Measurements from ENCODE around the gene B4GALNT3.

The B4GALNT3 gene

DNA sequence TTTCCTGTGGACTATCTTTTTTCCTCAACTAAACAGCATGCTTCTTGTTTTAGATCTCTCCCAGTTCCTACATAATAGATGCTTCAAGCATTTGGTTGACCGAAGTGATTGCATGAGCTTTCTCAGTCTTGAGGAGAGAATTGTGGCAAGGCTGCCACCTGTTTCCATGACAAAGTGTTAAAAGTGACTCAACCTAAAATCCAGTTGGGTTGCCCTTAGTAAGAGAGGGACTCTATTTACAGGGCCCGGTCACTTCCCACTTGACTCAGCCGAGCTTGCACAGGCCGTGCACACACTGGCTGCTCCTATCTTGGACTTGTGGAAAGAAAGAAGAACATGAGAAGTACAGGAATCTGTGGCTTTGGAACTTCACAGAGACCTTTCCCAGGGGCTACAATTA, 2.1 kb upstream of the B4GALNT3 start:
- FAIRE-seq (no peak), DNase-seq (ENCODE audit: insufficient read length) (no peak)
- TF ChIP-seq POLR2A (IDR thresholded peaks at IDR 0.05; ENCODE audit: low read depth, low read length) = no peak
- no peak for TF ChIP-seq TAF1 (IDR thresholded peaks at IDR 0.05; ENCODE audit: borderline replicate concordance, low read depth, low read length)
- no peak for TF ChIP-seq POLR2AphosphoS5 (IDR thresholded peaks at IDR 0.05; ENCODE audit: low read depth, low read length)

DNA sequence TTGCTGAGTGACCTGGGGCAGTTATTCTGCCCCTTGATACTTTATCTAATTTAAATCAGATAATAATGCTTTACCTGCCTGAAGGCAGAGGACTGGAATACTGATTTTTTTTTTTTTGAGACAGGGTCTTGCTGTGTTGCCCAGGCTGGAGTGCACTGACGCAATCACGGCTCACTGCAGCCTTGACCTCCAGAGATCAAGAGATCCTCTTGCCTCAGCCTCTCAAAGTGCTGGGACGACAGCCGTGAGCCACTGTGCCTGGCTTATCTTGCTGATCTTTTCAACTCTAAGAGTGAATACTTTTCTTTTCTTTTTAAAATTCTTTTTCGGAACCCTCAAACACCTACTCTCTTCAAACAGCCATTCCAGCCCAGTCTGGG, 699 bp upstream of the B4GALNT3 start:
- DNase-seq (ENCODE audit: insufficient read length) (no peak), FAIRE-seq (no peak)

DNA sequence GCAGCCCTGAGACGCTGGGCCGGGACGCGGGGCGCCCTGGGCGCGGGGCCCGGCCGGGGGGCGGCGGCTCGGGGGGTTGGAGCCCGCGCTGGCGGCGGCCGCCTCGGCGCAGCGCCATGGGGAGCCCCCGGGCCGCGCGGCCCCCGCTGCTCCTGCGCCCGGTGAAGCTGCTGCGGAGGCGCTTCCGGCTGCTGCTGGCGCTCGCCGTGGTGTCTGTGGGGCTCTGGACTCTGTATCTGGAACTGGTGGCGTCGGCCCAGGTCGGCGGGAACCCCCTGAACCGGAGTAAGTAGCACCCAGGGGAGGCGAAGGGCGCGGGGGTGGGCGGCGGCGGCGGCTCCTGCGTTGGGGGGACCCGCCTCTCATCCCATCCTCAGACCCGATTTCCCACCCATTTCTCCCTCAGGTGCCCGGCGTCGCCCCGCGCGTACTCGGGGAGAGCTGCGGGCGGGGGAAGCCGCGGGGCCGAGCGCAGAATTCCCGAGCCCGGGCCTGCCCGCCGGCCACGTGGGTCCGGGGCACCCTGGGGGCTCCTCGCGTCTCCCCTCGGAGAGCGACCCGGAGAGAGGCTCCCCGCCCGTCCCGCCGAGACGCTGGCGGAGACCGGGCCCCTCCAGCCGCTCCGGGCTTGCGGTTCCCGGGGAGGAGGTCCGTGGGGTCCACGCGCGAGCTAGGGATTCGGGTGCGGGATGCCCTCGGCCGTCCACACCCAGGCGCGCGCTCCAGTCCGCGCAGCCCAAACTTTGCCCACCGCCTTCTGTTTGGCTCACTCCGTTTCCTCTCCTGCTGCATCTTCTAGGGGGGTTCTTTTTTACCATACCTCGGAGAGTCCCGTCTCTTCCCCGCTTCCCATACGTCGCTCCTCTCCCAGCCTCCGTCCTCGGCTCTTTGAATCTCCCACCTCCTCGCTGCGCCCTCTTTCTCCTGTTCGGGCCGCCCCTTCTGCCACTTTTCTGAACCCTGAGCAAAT, 807 bp downstream of the B4GALNT3 start:
- DNase-seq (ENCODE audit: insufficient read length) = peak; percentile 52
- no peak for FAIRE-seq
- TF ChIP-seq POLR2A (IDR thresholded peaks at IDR 0.05; ENCODE audit: low read depth, low read length) = no peak
- TF ChIP-seq POLR2AphosphoS5 (IDR thresholded peaks at IDR 0.05; ENCODE audit: low read depth, low read length) = no peak
- no peak for TF ChIP-seq TAF1 (IDR thresholded peaks at IDR 0.05; ENCODE audit: borderline replicate concordance, low read depth, low read length)

More for the DNA sequence above, 699 bp upstream of the B4GALNT3 start:
- TF ChIP-seq POLR2AphosphoS5 (IDR thresholded peaks at IDR 0.05; ENCODE audit: low read depth, low read length) (no peak), TAF1 (IDR thresholded peaks at IDR 0.05; ENCODE audit: borderline replicate concordance, low read depth, low read length) (no peak), POLR2A (IDR thresholded peaks at IDR 0.05; ENCODE audit: low read depth, low read length) (no peak)

DNA sequence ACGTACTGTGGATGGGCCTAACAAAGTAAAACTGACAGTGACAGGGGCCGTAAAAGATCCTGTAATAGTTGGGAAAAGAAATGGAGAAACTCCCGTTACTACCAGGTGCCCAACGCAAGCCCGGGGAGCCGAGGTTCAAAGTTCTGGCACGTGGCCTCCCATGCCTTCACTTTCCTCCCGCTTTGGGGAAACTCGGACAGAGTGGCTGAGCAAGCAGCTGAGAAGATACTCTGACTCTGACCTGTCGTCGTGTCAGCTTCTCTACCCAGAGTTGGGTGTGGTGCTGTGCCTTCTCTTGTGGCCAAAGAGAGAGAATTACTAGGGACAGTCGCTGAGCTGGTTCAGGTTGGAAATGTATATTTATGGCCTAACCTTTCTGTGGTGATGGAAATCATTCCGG, 1.7 kb downstream of the B4GALNT3 start:
- no peak for FAIRE-seq
- no peak for TF ChIP-seq TAF1 (IDR thresholded peaks at IDR 0.05; ENCODE audit: borderline replicate concordance, low read depth, low read length)
- TF ChIP-seq POLR2AphosphoS5 (IDR thresholded peaks at IDR 0.05; ENCODE audit: low read depth, low read length) = no peak
- no peak for TF ChIP-seq POLR2A (IDR thresholded peaks at IDR 0.05; ENCODE audit: low read depth, low read length)
- no peak for DNase-seq (ENCODE audit: insufficient read length)

GRCh38 chr12:462936-463705, 3.4 kb downstream of the B4GALNT3 start:
- TF ChIP-seq POLR2AphosphoS5 (IDR thresholded peaks at IDR 0.05; ENCODE audit: low read depth, low read length) (no peak), POLR2A (IDR thresholded peaks at IDR 0.05; ENCODE audit: low read depth, low read length) (no peak), TAF1 (IDR thresholded peaks at IDR 0.05; ENCODE audit: borderline replicate concordance, low read depth, low read length) (no peak)
- DNase-seq (ENCODE audit: insufficient read length) (no peak), FAIRE-seq (no peak)

GRCh38 chr12:464484-465267, 4.9 kb downstream of the B4GALNT3 start:
- DNase-seq (ENCODE audit: insufficient read length) = no peak
- no peak for FAIRE-seq

DNA sequence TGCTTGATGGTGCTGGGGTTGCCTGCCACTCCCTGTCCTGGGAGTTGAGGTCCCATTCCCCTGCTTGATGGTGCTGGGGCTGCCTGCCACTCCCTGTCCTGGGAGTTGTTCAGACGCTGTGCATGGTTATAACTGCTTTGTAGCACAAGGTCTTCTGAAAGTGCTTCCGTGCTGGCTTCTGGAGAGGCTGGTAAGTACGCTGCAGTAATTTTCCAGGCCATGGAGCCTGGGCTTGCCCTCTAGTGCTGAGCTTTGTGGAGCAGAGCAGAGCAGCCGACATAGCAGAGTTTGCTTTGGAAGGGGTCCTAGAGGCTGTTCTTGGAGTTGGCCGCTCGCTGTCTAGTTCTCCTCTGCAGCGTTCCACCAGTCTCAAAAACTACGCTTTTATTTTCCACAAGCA, 6.3 kb downstream of the B4GALNT3 start:
- TF ChIP-seq TAF1 (IDR thresholded peaks at IDR 0.05; ENCODE audit: borderline replicate concordance, low read depth, low read length) (no peak), POLR2AphosphoS5 (IDR thresholded peaks at IDR 0.05; ENCODE audit: low read depth, low read length) (no peak), POLR2A (IDR thresholded peaks at IDR 0.05; ENCODE audit: low read depth, low read length) (no peak)
- FAIRE-seq (no peak), DNase-seq (ENCODE audit: insufficient read length) (no peak)

More at GRCh38 chr12:464484-465267, 4.9 kb downstream of the B4GALNT3 start:
- no peak for TF ChIP-seq POLR2AphosphoS5 (IDR thresholded peaks at IDR 0.05; ENCODE audit: low read depth, low read length)
- TF ChIP-seq TAF1 (IDR thresholded peaks at IDR 0.05; ENCODE audit: borderline replicate concordance, low read depth, low read length) = no peak
- TF ChIP-seq POLR2A (IDR thresholded peaks at IDR 0.05; ENCODE audit: low read depth, low read length) = no peak

DNA sequence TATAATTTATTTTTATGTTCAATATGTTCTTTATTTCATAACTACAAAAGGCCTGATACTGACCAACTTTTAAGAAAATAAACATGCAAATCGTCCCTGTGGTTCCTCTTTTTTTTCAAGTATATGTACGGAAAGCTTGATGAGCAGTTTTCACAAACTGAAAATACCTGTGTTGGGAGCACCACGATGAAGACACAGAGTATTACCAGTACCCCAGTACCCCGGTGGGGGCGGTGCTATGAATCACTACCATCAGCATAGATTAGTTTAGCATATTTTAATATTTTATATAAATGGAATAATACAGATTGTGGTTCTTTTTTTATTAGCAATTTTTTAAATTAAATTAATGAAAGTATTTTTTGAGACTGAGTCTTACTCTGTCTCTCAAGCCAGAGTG, 7.0 kb downstream of the B4GALNT3 start:
- DNase-seq (ENCODE audit: insufficient read length) (no peak), FAIRE-seq (no peak)
- no peak for TF ChIP-seq POLR2AphosphoS5 (IDR thresholded peaks at IDR 0.05; ENCODE audit: low read depth, low read length)
- no peak for TF ChIP-seq POLR2A (IDR thresholded peaks at IDR 0.05; ENCODE audit: low read depth, low read length)
- TF ChIP-seq TAF1 (IDR thresholded peaks at IDR 0.05; ENCODE audit: borderline replicate concordance, low read depth, low read length) = no peak

DNA sequence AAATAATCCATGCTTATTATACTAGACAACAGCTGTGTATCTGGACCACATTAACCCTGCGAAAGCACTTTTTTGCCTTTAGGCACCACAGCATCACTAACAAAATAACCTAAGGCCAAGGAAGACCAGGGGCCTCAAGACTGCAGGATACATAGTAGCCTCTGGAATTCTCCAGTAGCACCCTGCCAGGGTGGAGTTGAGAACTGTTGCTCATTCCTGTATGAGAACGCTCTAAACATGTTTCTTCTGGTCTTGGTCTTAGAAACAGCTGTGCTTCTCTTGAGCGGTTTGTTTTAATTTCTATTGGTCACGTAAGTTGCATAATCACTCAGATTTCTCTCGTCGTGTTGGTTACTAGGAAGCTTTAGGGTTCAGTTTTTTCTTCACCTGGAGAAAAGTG, 7.9 kb downstream of the B4GALNT3 start:
- TF ChIP-seq POLR2AphosphoS5 (IDR thresholded peaks at IDR 0.05; ENCODE audit: low read depth, low read length) (no peak), POLR2A (IDR thresholded peaks at IDR 0.05; ENCODE audit: low read depth, low read length) (no peak), TAF1 (IDR thresholded peaks at IDR 0.05; ENCODE audit: borderline replicate concordance, low read depth, low read length) (no peak)
- no peak for FAIRE-seq
- no peak for DNase-seq (ENCODE audit: insufficient read length)

GRCh38 chr12:468671-469389, 9.1 kb downstream of the B4GALNT3 start:
- FAIRE-seq (no peak), DNase-seq (ENCODE audit: insufficient read length) (no peak)
- TF ChIP-seq POLR2AphosphoS5 (IDR thresholded peaks at IDR 0.05; ENCODE audit: low read depth, low read length) (no peak), POLR2A (IDR thresholded peaks at IDR 0.05; ENCODE audit: low read depth, low read length) (no peak), TAF1 (IDR thresholded peaks at IDR 0.05; ENCODE audit: borderline replicate concordance, low read depth, low read length) (no peak)

Data from GM12892 (cell line).